NCI-H345 treated with DMSO at 0.1 percent for 48 hours (cell line): Measurements from ENCODE around the gene RBBP8.
"Not testable (repeated sequence)": the region's sequence is repeated elsewhere in the genome, so short reads cannot be mapped to it uniquely, and the experiment has no call there.

ENCODE experiments used
- DNase-seq: peaks from one replicate; lab custom pipeline; 2025; ENCODE audit not compliant: unreplicated experiment; lab: John Stamatoyannopoulos, UW

The RBBP8 gene

GRCh38 chr18:22933206-22933965 is at the start of gene RBBP8:
Gene RBBP8 (plus strand): TSS chr18:22933328. CDS start chr18:22936852, 3,524 bp downstream.
- DNase-seq = peak; percentile 81

DNA sequence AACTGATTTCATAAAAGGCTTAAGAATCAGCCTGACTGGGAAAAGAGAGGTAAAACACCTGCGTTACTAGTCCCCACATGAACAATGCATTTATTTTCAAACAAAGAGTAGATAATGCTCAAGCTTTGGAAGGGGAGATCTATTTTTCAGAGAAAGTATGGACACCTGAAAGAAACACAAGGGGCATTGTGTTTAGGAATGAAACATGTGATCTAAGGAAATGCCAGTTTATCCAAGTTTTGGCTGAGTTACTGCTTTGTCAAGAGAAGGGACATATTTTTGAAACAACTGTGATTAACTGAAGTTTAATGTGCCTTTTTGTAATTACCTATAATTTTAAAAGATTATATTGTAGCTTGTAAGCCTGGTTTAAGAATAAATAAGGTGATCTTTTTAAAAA is 49.3 kb upstream of the RBBP8 start:
- no peak for DNase-seq

- not testable (repeated sequence) for DNase-seq
Observed at GRCh38 chr18:22885694-22886093, 47.4 kb upstream of the RBBP8 start.

DNA sequence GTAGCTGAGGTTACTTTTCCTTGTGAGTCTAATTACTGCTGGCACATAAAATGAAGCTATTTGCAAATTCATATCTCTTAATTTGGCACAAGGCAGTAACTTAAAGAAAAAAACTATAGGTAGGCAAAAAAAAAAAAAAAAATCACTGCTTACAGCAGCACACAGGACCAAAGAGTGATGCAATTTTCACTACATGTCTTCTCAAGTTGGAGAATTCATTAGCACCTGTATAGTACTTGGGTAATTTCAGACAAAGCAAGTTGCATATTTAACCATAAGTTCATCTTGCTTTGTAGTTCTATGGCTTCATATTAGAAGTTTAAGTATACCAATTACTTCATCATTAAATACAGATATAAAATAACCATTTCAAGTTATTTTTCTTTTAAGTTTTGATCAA is 33.7 kb upstream of the RBBP8 start:
- DNase-seq = no peak

- no peak for DNase-seq
Observed at GRCh38 chr18:22900558-22901238, 32.4 kb upstream of the RBBP8 start.

- no peak for DNase-seq
Observed at GRCh38 chr18:22902093-22902492, 31.0 kb upstream of the RBBP8 start.

GRCh38 chr18:22903248-22903647 is 29.9 kb upstream of the RBBP8 start:
- DNase-seq = not testable (repeated sequence)

GRCh38 chr18:22912149-22912548 is 21.0 kb upstream of the RBBP8 start:
- no peak for DNase-seq

GRCh38 chr18:22912835-22913234 is 20.3 kb upstream of the RBBP8 start:
- no peak for DNase-seq

DNA sequence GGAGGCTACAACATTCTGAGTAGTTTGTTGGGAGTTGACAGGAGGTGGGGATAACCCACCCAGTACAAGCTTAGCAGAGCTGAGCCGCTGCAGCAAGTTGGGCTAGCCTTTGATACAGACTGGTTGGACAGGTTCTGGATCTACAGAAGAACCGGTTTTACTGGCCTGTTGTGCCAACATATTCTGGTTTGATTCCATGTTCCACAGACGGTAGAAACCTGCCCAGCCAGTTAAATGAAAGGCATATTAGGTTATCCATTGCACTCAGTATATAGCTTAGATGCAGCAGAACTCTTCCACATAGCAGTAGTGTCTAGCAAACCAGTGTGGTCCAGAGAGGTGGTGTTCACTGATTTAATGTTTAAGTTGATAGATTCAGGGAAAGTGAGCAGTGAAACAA is 19.3 kb upstream of the RBBP8 start:
- peak; percentile 67 for DNase-seq

- no peak for DNase-seq
Observed at GRCh38 chr18:22914633-22915032, 18.5 kb upstream of the RBBP8 start.

- DNase-seq = no peak
Observed at GRCh38 chr18:22915337-22915736, 17.8 kb upstream of the RBBP8 start.

DNA sequence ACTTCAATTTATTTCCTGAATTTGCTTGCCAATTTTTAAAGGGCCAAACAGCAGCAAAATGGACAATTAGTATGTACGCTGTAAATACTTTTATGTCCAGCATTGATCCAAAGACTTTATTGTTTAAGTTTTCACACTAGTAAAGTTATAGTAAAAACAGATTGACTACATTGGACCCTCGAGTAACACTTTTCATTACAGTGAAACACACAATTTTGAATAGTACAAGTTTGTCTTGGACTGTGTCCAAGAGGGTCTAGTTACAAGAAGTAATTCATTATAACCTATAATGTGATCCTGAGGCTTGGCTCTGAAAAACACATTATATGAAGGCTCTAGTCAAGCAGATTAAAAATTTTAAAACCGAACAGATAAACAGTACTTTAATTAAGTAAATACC is 11.4 kb upstream of the RBBP8 start:
- DNase-seq = peak; percentile 10

- no peak for DNase-seq
Observed at GRCh38 chr18:22924589-22924988, 8.5 kb upstream of the RBBP8 start.

GRCh38 chr18:22926454-22926853 is 6.7 kb upstream of the RBBP8 start:
- no peak for DNase-seq

DNA sequence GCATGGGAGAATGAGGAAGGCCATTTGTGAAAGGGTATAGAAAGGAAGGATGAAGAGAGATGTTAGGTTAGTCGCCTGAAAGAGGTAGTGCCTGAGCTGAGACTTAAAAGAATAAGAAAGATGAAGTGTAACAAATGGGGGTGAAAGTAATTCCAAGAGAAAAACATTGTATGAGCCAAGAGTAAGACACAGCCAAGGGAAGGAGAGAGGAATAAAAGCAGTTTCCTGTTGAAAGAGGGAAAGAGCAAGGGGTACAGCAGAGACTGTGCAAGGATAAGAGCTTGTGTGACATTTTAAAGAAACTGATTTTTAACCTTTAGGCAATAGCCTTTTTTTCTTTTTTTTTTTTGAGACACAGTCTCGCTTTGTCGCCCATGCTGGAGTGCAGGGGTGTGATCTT is 4.8 kb upstream of the RBBP8 start:
- DNase-seq = no peak

GRCh38 chr18:22930089-22930713 is 2.9 kb upstream of the RBBP8 start:
- peak; percentile 6 for DNase-seq

GRCh38 chr18:22932885-22933205 is 283 bp upstream of the RBBP8 start:
- DNase-seq = peak; percentile 81

DNA sequence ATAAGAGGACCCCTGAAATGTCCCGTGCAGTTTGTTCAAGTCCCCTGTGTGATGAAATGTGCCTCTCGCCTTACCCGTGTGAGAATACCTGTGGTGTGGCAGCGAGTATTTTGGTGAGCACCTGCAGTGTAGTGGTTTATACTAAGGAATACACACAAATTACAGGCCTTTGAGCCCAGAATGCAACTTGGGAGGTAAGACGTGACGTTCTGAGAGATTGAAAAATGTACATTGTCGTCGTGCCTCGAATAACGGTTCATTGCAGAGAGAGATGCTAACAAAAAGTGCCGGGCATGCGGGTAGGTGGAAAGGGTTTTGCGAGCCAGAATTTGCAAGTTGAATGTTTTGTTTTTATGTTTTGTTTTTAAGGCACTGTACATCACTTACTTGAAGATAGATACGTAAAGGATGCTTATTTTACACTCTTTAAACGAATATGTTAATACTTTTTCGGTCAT is 867 bp downstream of the RBBP8 start:
- DNase-seq = peak; percentile 60

- no peak for DNase-seq
Observed at GRCh38 chr18:22934789-22935188, 1.7 kb downstream of the RBBP8 start.

DNA sequence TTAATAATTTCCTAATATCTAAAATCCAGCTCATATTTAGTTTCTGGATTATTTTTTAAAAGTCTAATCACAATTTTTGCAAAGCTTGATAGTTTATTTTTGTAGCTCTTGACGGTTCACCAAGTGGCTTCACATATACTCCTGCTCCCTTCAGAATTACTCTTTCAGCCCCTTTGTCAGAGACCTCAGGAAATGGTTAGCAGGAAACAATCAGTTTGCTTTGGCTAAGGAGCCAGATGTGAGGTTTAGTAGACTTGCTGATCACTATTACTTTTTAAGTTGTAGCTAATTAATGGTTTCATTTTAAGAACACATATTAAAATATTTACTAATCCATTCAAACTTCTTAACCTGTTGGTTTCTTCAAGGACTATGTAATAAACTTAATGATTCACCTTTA is 2.3 kb downstream of the RBBP8 start:
- DNase-seq = no peak

DNA sequence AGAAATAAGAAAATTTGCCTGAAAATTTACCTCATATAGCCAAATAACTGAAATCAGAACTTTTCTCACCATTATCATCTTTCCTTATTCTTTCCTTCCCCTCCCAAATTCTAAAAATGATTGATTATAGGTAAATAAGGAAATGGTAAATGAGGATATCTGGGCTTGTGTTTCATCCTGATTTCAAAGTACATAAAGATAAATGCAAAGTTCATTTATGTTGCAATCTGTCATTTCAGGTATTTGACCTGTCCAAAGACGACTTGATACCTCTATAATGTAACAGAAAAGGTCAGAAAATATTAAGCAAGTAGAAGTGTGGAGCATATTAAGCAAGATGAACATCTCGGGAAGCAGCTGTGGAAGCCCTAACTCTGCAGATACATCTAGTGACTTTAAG is 3.4 kb downstream of the RBBP8 start:
- no peak for DNase-seq
